GM18951 (cell line): ENCODE data around the gene ST3GAL3.
"Not testable (repeated sequence)": the region's sequence is repeated elsewhere in the genome, so short reads cannot be mapped to it uniquely, and the experiment has no call there.

Source experiments
- POLR2A ChIP-seq: IDR thresholded peaks from 4 replicates; pipeline ENCODE4 v1.6.1; 2011; ENCODE audit warnings: mild to moderate bottlenecking; ENCODE audit not compliant: insufficient read length, insufficient read depth; ENCODE audit errors: extremely low read depth
- in situ Hi-C: fragments of 300-500 bp; cut with MboI; formaldehyde crosslinking; loops from one replicate; pipeline ENCODE4 v1.12.0; 2022; ENCODE audit warnings: low sequenced_read_pairs, mixed read lengths, inconsistent platforms; ENCODE audit not compliant: unreplicated experiment

The ST3GAL3 gene

GRCh38 chr1:43708002-43708410, 670 bp downstream of the ST3GAL3 start:
- no peak for TF ChIP-seq POLR2A
- in situ Hi-C loops: no loop called here

DNA sequence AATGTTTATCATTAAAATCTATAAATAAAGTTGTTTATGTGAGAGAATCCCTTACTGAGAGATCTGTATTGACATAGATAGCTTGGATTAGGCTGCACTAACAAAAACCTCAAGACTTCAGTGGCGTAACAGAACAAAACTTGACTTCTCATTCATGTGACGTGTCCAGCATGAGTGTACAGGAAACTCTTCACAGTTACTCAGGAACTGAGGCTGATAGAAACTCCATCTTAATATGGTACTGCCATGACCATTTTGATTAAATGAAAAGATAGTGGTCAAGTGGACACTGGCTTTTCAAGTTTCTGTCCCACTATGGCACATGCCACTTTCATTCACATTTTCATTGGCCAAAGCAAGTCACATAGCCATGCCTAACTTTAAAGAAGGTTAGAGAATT, 3.7 kb downstream of the ST3GAL3 start:
- TF ChIP-seq POLR2A: no peak

DNA sequence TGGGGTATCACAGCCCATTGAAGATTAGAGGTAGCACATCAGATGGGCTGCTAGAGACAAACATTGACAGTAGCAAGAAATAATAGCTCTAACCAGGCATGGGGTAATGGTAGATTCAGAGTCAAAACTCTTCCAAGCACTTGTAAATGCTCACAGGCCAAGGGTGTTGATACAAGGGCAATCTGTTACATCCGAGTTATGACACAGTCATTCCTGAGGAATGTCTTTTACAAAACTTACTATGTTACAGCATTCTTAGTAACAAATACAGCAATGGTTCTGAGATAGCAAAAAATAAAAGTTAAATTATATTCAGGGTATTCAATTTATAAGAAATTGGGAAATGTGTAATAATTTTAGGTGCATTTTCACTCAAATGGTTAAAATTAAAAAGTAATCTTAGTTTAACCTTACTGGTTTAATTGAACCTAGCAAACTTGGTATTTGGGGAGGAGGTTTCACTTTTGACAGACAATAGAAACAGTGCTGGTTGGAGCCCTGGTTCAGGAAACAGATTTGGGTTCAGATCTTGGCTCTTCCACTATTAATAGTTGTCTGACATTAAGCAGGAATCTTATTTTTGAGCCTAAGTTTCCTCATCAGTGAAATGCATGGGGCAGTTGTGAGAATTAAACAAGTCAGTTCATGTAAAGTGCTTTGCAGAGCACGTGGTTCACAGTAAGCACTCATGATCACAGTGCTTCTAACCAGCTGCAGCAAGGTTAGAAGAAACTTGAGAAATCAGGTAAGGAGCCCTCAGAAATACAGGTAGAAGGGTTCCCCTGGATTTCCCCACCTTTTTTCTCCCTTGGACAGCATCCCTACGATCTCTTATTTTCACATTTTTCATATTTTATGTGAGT, 4.4 kb downstream of the ST3GAL3 start:
- no peak for TF ChIP-seq POLR2A
- in situ Hi-C loops: no loop called here

More for the DNA sequence above, 3.7 kb downstream of the ST3GAL3 start:
- in situ Hi-C loops: no loop called here

GRCh38 chr1:43716559-43717281, 9.4 kb downstream of the ST3GAL3 start:
- in situ Hi-C loops: no loop called here

GRCh38 chr1:43719063-43719462, 11.7 kb downstream of the ST3GAL3 start:
- no peak for TF ChIP-seq POLR2A
- in situ Hi-C loops: no loop called here

More at GRCh38 chr1:43716559-43717281, 9.4 kb downstream of the ST3GAL3 start:
- no peak for TF ChIP-seq POLR2A

- in situ Hi-C loops: not testable (repeated sequence)
These were observed 12.5 kb downstream of the ST3GAL3 start for GRCh38 chr1:43719670-43720419.

- in situ Hi-C loops: no loop called here
- TF ChIP-seq POLR2A: no peak
These were observed 15.5 kb downstream of the ST3GAL3 start for GRCh38 chr1:43722810-43723209.

DNA sequence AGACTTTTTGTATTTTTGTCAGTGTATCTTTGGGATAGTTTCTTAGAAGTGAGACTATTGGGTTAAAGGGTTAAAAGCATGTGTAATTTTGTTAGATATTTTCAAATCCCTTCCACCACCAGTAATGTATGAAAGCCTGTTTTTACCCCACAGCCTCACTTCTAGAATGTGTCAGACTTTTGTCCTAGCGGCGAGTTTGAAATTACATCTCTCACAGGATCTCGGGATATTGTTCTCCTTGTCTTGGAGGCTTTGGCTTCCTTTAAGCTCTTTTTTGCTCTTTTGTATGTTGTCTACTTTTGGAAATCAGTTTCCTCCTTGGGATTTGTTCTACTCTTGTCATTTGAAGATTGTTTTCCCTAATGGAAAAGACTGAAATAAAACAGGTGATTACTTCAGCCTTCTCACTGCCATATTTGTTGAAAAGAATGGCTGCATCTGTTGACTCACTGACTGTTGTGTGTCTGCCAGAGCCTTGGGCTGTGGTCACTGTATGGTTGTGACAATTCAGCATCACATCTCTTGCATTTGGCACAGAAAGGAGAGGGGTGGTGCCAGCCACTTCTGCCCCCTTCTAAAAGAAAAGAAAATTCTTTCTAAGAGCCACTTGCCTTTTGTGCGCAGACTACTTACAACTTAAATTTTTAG, 22.6 kb downstream of the ST3GAL3 start:
- in situ Hi-C loops: no loop called here

DNA sequence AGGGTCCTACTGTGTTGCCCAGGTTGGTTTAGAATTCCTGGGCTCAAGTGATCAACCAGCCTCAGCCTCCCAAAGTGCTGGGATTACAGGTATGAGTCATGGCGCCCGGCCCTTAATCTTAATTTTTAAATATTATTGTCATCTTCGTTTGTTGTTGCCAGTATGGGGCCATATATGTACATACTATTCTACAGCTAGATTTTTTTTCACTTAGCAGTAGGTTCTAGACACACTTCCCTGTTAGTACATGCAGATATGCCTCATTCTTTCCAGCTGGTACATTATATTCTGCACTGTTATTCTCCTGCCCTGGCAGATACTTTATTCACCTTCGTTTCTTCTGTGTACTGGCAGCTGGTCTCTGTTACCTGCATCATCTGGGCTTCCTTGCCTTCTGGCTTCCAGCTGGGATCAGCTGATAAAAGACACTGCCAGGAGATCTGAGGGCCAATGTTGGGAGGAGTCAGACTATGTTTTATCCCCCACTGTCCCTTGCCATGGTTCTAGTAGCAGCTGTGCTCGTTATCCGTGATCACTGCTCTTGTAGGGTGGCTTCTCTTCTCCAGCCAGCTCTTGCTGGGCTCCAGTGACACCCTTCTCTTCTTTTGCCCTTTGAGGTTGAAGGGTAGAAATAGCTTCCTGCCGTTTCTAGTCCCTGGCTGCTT, 24.7 kb downstream of the ST3GAL3 start:
- in situ Hi-C loops: no loop called here
- TF ChIP-seq POLR2A: no peak

More for the DNA sequence above, 22.6 kb downstream of the ST3GAL3 start:
- TF ChIP-seq POLR2A: no peak

- no peak for TF ChIP-seq POLR2A
- in situ Hi-C loops: no loop called here
These were observed 29.5 kb downstream of the ST3GAL3 start for GRCh38 chr1:43736819-43737218.

DNA sequence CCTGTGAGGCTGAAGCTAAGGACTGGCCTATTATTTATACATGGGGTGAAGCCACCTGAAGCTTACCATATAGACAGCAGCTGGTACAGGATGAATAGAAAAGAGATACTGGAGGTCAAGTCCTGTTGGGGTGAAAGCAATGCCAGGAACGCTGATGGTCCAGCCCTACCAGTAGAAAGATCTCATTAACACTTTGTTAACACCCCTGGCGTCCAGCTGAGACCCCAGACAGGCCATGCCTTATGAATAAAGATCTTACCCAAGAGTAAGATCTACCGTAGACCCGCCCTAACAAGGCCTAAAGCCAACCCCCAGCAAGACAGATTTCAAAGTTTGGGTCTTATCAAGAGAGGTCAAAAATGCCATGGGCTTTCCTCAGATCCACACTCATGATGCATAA, 34.7 kb downstream of the ST3GAL3 start:
- in situ Hi-C loops: no loop called here
- TF ChIP-seq POLR2A: no peak

GRCh38 chr1:43743206-43743605, 35.9 kb downstream of the ST3GAL3 start:
- in situ Hi-C loops: no loop called here
- TF ChIP-seq POLR2A: no peak
